ENCODE measurements around the gene MRPL39.

MRPL39 gene

GRCh38 chr21:25607151-25608043 lies at the start of gene MRPL39:
TSS of gene MRPL39 (minus strand) at chr21:25607481. CDS start at chr21:25607475, 6 bp downstream.
- no peaks in the 10 kb centered on the region for H3K9me3 ChIP-seq (ENCODE audit: control insufficient read depth, insufficient read depth, low read length)
- peak within 1 kb of the TSS; percentile 42; the same call in 1 of the 2 replicates for H3K27ac ChIP-seq (ENCODE audit: low read depth, low read length)
- no peaks in the 10 kb centered on the region for H3K9me2 ChIP-seq (replicated peaks; ENCODE audit: control insufficient read depth, low read length)

GRCh38 chr21:25656412-25656811 lies 49.1 kb upstream of the MRPL39 start:
- H3K27ac ChIP-seq (ENCODE audit: low read depth, low read length) = no peak overlapping the region
- H3K9me3 ChIP-seq (ENCODE audit: control insufficient read depth, insufficient read depth, low read length) = no peaks in the 10 kb centered on the region
- H4K20me1 ChIP-seq (ENCODE audit: control insufficient read depth, insufficient read depth, low read depth, low read length) = no peaks in the 10 kb centered on the region
- no peaks in the 10 kb centered on the region for H3K79me2 ChIP-seq (ENCODE audit: control insufficient read depth, low read length)
- no peaks in the 10 kb centered on the region for H3K4me1 ChIP-seq (ENCODE audit: control insufficient read depth, low read length)
- TF ChIP-seq CTCF (IDR thresholded peaks at IDR 0.05; ENCODE audit: low read depth, low read length, poor library complexity, severe bottlenecking) = no peak
- TF ChIP-seq EZH2phosphoT487 (IDR thresholded peaks at IDR 0.05; ENCODE audit: borderline replicate concordance, low read length) = no peak
- H3K4me3 ChIP-seq (ENCODE audit: low read length) = no peak overlapping the region
- no peaks in the 10 kb centered on the region for H3K9me2 ChIP-seq (replicated peaks; ENCODE audit: control insufficient read depth, low read length)
- H3K27me3 ChIP-seq (ENCODE audit: control insufficient read depth, low read length) = no peaks in the 10 kb centered on the region
- no peak overlapping the region for H3K4me2 ChIP-seq (ENCODE audit: low read length)
- H3F3A ChIP-seq (ENCODE audit: control insufficient read depth, insufficient read depth) = no peaks in the 10 kb centered on the region
- no peaks in the 10 kb centered on the region for H3K36me3 ChIP-seq (ENCODE audit: control insufficient read depth, low read length)

More at GRCh38 chr21:25607151-25608043, at the start of gene MRPL39:
- Histone ChIP-seq H3K4me2 (ENCODE audit: low read length) (peak within 1 kb of the TSS; percentile 71), H3K36me3 (ENCODE audit: control insufficient read depth, low read length) (peaks cover 47% of the 10 kb centered on the region), H3K27me3 (ENCODE audit: control insufficient read depth, low read length) (no peaks in the 10 kb centered on the region), H3K4me1 (ENCODE audit: control insufficient read depth, low read length) (peaks cover 31% of the 10 kb centered on the region), H4K20me1 (ENCODE audit: control insufficient read depth, insufficient read depth, low read depth, low read length) (peaks cover 5% of the 10 kb centered on the region; the same call in 1 of the 2 replicates), H3K4me3 (ENCODE audit: low read length) (peak within 1 kb of the TSS; percentile 97), H3F3A (ENCODE audit: control insufficient read depth, insufficient read depth) (no peaks in the 10 kb centered on the region), H3K79me2 (ENCODE audit: control insufficient read depth, low read length) (peaks cover 43% of the 10 kb centered on the region)
- TF ChIP-seq EZH2phosphoT487 (IDR thresholded peaks at IDR 0.05; ENCODE audit: borderline replicate concordance, low read length) (no peak), CTCF (IDR thresholded peaks at IDR 0.05; ENCODE audit: low read depth, low read length, poor library complexity, severe bottlenecking) (peak; percentile 72)

DNA sequence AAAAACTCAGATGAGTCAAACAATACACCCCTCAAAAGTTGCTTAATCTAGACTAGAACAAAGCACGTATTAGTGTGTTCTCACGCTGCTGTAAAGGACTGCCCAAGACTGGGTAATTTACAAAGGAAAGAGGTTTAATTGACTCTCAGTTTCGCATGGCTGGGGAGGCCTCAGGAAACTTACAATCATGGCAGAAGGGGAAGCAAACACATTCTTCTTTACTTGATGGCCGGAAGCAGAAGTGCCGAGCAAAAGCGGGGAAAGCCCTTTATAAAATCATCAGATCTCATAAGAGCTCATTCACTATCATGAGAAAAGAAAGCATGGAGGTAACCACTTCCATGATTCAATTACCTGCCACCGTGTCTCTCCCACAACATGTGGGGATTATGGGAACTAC lies 41.9 kb upstream of the MRPL39 start:
- no peaks in the 10 kb centered on the region for H4K20me1 ChIP-seq (ENCODE audit: control insufficient read depth, insufficient read depth, low read depth, low read length)
- H3K27me3 ChIP-seq (ENCODE audit: control insufficient read depth, low read length) = no peaks in the 10 kb centered on the region
- no peaks in the 10 kb centered on the region for H3K9me2 ChIP-seq (replicated peaks; ENCODE audit: control insufficient read depth, low read length)
- H3K79me2 ChIP-seq (ENCODE audit: control insufficient read depth, low read length) = no peaks in the 10 kb centered on the region
- no peaks in the 10 kb centered on the region for H3F3A ChIP-seq (ENCODE audit: control insufficient read depth, insufficient read depth)
- no peak overlapping the region for H3K4me2 ChIP-seq (ENCODE audit: low read length)
- TF ChIP-seq EZH2phosphoT487 (IDR thresholded peaks at IDR 0.05; ENCODE audit: borderline replicate concordance, low read length) (no peak), CTCF (IDR thresholded peaks at IDR 0.05; ENCODE audit: low read depth, low read length, poor library complexity, severe bottlenecking) (no peak)
- no peaks in the 10 kb centered on the region for H3K36me3 ChIP-seq (ENCODE audit: control insufficient read depth, low read length)
- peaks cover 7% of the 10 kb centered on the region for H3K4me1 ChIP-seq (ENCODE audit: control insufficient read depth, low read length)
- no peak overlapping the region for H3K27ac ChIP-seq (ENCODE audit: low read depth, low read length)
- no peaks in the 10 kb centered on the region for H3K9me3 ChIP-seq (ENCODE audit: control insufficient read depth, insufficient read depth, low read length)
- H3K4me3 ChIP-seq (ENCODE audit: low read length) = no peak overlapping the region
